Activated T-cell treated with anti-CD3 and anti-CD28 coated beads, Interleukin-2, amount 50 U/mL, for 4 hours (primary cell): Measurements from ENCODE around the gene COQ7. TPM values are rescaled to one million over a fixed set of nuclear protein-coding genes. Genes with fewer than 3 reads are reported as not detected.

Experiments used
- ATAC-seq, 2 donors: fragments of 200-7000 bp; cut with Tn5 transposase; one replicate each; pipeline ENCODE4 v1.10.0; 2021
- DNase-seq: peaks from one replicate; pipeline ENCODE4 v3.0.0-alpha.2; 2020
- H3K27me3 Mint-ChIP-seq: one replicate; pipeline ENCODE4 v1.8.0; 2021; ENCODE audit warnings: low read depth, mixed read lengths
- H3K36me3 Mint-ChIP-seq: one replicate; pipeline ENCODE4 v1.8.0; 2022; ENCODE audit warnings: mixed read lengths; ENCODE audit not compliant: insufficient read depth
- H3K4me1 Mint-ChIP-seq: one replicate; pipeline ENCODE4 v1.8.0; 2021; ENCODE audit warnings: low read depth, mixed read lengths
- H3K4me3 Mint-ChIP-seq: one replicate; pipeline ENCODE4 v1.8.0; 2021; ENCODE audit warnings: mild to moderate bottlenecking, moderate library complexity, mixed read lengths
- H3K9me3 Mint-ChIP-seq: one replicate; pipeline ENCODE4 v1.8.0; 2021; ENCODE audit warnings: mixed read lengths
- total RNA-seq, 3 donors: library from RNA; stranded (reverse); gene quantifications; one replicate each; pipeline ENCODE4 v1.2.1, GENCODE V29; 2021

Gene COQ7
- total RNA-seq, 3 donors from 2014 or later: 18.3 to 21.8 (median 20.4) TPM

DNA sequence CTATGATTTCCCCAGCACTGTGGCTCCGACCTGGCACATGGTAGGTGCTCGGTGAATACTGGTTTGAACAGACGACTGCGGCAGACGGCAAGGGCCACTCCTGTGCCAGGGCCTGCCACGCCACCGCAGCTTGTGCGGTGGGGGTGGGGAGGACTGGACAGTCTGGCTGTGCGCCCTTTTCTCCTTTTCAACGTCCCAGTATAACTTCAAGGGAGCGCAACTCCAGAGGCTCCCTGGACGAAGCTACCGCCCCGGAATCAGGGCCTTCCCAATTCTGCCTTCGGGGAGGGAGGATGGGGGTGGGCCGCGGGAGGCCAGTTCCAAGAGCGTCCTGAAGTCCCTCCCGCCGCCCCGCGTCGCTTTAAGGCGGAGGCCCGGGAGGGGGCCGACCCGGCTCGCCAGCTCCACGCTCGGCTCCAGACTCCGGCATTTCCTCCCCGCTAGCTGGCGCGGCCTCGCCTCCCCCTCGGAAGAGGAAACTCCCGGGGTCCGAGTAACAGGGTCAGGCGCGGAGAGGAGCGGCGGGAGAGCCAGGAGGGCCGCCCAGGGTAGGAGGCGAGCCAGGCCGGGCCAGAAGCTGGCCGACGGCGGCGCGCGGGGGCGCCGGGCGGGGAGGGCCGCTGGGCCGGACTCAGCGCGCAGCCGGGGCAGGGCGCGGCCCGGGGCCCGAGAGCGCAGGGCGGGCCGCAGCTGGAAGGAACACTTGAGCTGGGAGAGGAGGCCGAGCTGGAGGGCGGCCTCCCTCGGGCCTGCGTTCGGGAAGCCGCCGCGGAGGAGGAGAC lies 46.4 kb downstream of the COQ7 start, which contains the start of gene ITPRIPL2:
Gene ITPRIPL2, plus strand, starts transcription at position 388 of the 782 bp plus-strand sequence. CDS start 498 bp downstream, outside the sequence.
- no peaks in the 10 kb centered on the region for H3K9me3 Mint-ChIP-seq
- peak; percentile 28 to 56 for ATAC-seq
- H3K4me3 Mint-ChIP-seq: peak within 1 kb of the TSS; percentile 66
- no peaks in the 10 kb centered on the region for H3K36me3 Mint-ChIP-seq
- peaks cover 20% of the 10 kb centered on the region for H3K27me3 Mint-ChIP-seq
- H3K4me1 Mint-ChIP-seq: peaks cover 14% of the 10 kb centered on the region
- DNase-seq: no peak

DNA sequence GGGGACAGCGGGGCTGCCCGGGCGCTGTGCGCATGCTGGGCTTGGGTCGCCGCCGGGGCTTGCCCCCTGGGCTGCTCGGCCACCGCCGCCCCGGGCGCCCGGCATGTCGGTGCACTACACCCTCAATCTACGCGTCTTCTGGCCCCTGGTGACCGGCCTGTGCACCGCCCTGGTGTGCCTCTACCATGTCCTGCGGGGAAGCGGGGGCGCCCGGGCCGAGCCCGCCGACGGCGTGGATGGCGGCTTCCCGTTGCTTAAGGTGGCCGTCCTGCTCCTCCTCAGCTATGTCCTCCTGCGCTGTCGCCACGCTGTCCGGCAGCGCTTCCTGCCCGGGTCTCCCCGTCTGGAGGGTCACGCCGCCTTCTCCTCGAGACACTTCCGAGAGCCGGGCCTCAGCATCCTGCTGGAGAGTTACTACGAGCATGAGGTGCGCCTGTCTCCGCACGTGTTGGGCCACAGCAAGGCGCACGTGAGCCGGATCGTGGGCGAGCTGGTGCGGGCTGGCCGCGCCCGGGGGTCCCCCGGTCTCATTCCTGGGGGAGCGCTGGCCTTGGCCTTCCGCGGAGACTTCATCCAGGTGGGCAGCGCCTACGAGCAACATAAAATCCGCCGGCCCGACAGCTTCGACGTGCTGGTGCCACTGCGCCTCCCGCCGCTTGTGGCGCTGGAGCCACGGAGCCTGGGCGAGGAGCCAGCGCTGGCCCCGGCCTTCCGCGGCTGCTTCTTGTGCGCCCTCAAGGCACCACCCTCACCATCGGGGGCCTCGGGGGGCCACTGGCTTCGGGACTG lies 47.1 kb downstream of the COQ7 start:
- DNase-seq (no peak), ATAC-seq (peak in 1 of 2 donors; percentile 20)
- Mint-ChIP-seq H3K27me3 (peaks cover 23% of the 10 kb centered on the region), H3K36me3 (no peaks in the 10 kb centered on the region), H3K9me3 (no peaks in the 10 kb centered on the region), H3K4me1 (peaks cover 20% of the 10 kb centered on the region), H3K4me3 (peak overlapping the region; percentile 66)

DNA sequence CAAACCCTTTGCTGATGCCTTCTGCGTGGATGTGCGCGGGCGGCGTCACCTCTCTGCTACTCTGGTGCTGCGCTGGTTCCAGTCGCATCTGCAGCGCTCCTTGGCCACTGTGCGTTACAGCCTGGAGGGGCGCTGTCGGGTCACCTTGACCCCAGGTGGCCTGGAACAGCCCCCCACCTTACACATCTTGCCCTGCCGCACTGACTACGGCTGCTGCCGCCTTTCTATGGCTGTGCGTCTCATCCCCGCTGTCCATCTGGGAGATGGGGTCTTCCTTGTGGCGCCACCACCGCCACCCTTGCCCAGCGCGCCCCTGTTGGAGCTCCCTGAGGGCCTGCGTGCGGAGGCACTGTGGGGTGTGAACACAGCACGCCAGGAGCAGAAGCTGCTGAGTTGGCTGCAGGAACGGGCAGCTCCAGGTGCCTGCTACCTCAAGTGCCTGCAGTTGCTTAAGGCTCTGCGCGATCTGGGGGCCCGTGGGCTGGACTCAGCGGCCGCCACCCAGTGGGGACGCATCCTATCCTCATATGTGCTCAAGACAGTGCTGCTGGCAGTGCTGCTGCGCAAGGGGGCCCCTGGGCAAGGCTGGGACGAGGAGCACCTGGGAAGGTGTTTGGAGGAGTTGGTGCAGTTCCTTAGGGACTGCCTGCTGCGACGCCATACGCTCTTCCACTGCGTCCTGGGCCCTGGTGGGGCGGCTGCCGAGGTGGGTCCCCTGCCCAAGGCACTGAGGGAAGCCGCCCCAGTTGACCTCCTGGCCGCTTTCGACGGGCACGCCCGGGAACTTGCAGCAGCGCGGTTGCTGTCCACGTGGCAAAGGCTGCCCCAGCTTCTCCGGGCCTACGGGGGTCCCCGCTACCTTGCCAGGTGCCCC lies 48.0 kb downstream of the COQ7 start:
- DNase-seq (no peak), ATAC-seq (no peak)
- Mint-ChIP-seq H3K9me3 (no peaks in the 10 kb centered on the region), H3K4me1 (peaks cover 23% of the 10 kb centered on the region), H3K36me3 (no peaks in the 10 kb centered on the region), H3K4me3 (peak overlapping the region; percentile 35), H3K27me3 (peaks cover 23% of the 10 kb centered on the region)

DNA sequence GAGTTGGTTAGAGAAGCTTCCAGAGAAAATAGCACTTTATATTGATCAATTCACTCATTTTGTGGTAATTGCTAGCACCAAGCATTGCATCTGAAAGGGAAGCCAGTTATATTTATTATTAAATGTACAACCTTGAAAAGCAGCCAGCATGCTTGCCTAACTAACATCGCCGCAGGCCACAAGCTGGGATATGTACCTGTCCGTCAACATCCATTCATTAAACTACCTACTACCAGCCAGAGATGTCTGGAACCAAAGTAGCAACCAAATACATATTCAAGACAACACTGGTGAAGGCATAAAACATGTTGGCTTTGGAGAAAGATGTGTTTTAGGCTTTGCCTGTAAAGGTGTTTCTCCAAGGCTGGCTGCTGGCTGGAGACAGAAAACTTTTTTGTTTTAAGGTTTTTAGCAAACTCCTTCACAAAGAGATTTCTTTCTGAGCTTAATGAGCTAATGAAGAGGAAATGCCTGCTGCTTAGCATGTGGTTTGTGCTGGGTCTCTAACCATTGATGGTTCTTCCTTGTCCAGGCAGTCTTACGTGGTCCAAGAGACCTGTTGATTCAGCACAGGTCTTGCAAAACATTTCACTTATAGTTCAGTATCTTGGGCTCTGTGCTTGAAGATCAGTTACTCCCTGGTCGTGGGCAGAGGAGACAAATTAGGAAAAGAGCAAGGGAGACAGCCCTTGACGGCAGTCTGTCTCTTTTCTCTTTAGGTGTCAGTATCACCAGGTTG lies 49.5 kb downstream of the COQ7 start:
- DNase-seq (no peak), ATAC-seq (no peak)
- H3K36me3 Mint-ChIP-seq: no peaks in the 10 kb centered on the region
- H3K27me3 Mint-ChIP-seq: peaks cover 21% of the 10 kb centered on the region
- no peaks in the 10 kb centered on the region for H3K9me3 Mint-ChIP-seq
- H3K4me3 Mint-ChIP-seq: peak overlapping the region; percentile 25
- peaks cover 23% of the 10 kb centered on the region for H3K4me1 Mint-ChIP-seq

DNA sequence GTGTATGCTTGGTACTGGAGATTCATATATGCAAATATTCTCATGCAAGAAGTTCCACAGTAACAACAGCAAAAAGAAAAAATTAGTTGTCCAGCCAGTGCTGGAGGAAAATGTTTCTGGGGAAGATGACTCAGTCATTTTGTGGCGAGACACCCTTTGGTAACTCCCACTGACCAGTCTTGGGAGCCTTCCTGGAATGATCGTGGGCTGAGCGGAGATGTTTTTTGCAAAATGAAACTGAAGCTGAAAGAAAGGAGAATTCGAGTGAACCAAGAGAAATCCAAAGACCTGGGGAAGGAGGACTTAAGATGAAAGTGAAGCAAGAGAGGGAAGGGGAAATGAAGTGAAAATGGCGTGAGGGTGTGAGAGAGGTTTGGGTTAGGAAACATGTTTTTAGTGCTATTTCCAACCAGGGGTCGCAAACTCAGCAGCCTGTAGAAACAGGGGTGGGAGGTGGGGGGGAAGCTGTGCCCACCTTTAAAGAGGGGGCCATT lies 51.6 kb downstream of the COQ7 start:
- Mint-ChIP-seq H3K4me1 (peaks cover 20% of the 10 kb centered on the region), H3K36me3 (no peaks in the 10 kb centered on the region), H3K27me3 (peaks cover 10% of the 10 kb centered on the region), H3K4me3 (peak overlapping the region; percentile 61), H3K9me3 (no peaks in the 10 kb centered on the region)
- DNase-seq (no peak), ATAC-seq (peak; percentile 54 to 60)

DNA sequence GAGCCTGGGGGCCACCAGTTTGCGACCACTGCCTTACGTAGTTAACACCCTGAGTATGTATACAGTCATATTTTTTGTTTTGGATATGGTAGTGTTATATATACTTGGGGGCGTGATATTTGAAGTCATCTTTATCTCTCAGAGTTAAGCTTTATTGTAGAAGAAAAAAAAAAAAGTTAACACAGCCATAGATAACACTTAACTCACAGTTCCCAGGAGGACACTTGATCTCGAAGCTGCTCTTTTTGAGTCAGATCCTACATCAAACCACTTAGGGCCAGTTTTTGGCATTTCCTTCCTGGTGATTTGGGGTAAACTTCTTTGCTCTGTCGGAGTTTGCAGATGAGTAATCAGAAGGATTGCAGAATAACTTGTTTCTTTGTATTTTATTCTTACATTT lies 52.1 kb downstream of the COQ7 start:
- no peaks in the 10 kb centered on the region for H3K9me3 Mint-ChIP-seq
- ATAC-seq (peak in 1 of 2 donors; percentile 69), DNase-seq (no peak)
- peaks cover 20% of the 10 kb centered on the region for H3K4me1 Mint-ChIP-seq
- no peak overlapping the region for H3K4me3 Mint-ChIP-seq
- H3K27me3 Mint-ChIP-seq: peaks cover 9% of the 10 kb centered on the region
- H3K36me3 Mint-ChIP-seq: no peaks in the 10 kb centered on the region

DNA sequence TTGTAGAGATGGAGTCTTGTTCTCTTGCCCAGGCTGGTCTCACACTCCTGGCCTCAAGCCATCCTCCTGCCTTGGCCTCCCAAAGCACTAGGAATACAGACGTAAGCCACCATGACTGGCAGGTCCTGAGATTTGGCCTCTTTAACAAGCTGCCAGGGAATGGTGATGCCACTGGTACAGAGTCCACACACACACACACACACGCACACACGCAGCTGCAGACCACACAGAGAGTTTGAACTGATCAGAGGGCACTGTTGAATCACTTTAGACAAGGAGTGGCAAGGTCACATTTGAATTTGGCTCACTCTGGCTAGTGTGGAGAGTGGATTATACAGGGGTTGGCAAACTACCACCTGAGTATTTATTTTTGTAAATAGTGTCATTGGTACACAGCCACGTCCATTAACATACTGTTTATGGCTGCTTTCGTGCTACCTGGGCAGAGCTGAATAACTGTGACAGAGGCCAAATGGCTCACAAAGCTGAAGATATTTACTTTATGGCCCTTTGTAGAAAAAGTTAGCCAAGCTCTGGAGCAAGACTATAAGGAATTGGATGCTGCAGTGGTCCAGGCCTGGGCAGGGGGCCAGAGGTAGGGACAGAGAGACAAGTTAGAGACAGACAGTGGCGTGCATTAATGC lies 56.2 kb downstream of the COQ7 start:
- Mint-ChIP-seq H3K27me3 (peaks cover 2% of the 10 kb centered on the region), H3K4me3 (no peak overlapping the region), H3K36me3 (no peaks in the 10 kb centered on the region), H3K4me1 (peaks cover 21% of the 10 kb centered on the region), H3K9me3 (no peaks in the 10 kb centered on the region)
- ATAC-seq (no peak), DNase-seq (no peak)

DNA sequence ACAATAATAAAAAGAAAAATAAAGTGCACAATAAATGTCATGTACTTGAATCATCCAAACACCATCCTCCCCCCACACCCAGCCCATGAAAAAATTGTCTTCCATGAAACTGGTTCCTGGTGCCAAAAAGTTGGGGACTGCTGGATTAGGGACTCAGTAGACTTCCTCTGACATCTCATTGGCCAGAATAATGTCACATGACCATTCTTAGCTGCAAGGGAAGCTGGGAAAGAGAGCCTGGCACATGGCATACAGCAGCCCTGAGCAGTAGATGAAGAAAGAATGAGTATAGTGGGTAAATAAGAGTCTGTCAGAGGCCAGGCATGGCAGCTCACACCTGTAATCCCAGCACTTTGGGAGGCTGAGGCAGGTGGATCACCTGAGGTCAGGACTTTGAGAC lies 58.9 kb downstream of the COQ7 start:
- no peaks in the 10 kb centered on the region for H3K27me3 Mint-ChIP-seq
- H3K36me3 Mint-ChIP-seq: no peaks in the 10 kb centered on the region
- H3K9me3 Mint-ChIP-seq: no peaks in the 10 kb centered on the region
- ATAC-seq: no peak
- no peak for DNase-seq
- H3K4me3 Mint-ChIP-seq: no peak overlapping the region
- H3K4me1 Mint-ChIP-seq: peaks cover 20% of the 10 kb centered on the region

DNA sequence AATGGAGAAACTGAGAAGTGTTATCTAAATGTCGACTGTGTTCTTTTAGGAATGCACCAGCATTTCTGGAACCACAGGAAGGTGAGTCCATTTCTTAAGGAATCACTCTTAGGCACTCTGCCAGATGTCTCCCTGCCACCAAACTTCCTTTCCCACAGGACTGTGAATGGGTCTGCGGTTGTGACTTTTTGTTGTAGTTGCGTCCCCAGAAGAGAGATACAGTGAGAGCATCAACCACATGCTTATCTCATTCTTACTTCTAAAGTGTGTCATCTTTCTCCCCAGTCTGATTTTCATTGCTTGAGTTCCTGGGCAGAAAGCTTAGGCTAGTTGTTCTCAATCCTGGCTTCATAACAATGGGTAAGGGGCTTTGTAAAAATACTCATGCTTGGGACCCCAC lies 59.8 kb downstream of the COQ7 start:
- no peaks in the 10 kb centered on the region for H3K36me3 Mint-ChIP-seq
- no peak overlapping the region for H3K4me3 Mint-ChIP-seq
- H3K4me1 Mint-ChIP-seq: peaks cover 21% of the 10 kb centered on the region
- H3K27me3 Mint-ChIP-seq: no peaks in the 10 kb centered on the region
- DNase-seq (no peak), ATAC-seq (peak; percentile 61)
- H3K9me3 Mint-ChIP-seq: no peaks in the 10 kb centered on the region

DNA sequence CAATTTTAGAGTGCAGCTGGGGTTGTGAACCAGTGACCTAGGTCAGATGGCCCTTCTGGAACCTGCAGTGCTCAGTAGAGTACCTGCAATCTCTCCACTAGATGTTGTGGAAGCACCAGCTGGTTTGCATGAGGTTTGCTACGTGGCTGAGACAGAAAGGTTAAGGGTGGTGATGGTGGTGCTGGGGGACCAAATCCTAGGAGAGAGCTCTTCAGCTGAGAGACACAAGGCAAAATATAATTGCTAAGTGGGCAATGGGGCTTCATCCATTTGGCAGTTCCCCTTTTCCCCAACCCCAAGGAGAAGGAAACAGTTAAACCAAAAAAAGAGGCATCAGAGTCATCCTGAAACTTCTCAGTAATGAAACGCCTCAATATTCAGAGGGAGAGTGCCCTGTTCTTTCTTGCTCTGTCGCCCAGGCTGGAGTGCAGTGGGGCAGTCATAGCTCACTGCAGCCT lies 60.3 kb downstream of the COQ7 start:
- DNase-seq: no peak
- peaks cover 21% of the 10 kb centered on the region for H3K4me1 Mint-ChIP-seq
- no peak overlapping the region for H3K4me3 Mint-ChIP-seq

DNA sequence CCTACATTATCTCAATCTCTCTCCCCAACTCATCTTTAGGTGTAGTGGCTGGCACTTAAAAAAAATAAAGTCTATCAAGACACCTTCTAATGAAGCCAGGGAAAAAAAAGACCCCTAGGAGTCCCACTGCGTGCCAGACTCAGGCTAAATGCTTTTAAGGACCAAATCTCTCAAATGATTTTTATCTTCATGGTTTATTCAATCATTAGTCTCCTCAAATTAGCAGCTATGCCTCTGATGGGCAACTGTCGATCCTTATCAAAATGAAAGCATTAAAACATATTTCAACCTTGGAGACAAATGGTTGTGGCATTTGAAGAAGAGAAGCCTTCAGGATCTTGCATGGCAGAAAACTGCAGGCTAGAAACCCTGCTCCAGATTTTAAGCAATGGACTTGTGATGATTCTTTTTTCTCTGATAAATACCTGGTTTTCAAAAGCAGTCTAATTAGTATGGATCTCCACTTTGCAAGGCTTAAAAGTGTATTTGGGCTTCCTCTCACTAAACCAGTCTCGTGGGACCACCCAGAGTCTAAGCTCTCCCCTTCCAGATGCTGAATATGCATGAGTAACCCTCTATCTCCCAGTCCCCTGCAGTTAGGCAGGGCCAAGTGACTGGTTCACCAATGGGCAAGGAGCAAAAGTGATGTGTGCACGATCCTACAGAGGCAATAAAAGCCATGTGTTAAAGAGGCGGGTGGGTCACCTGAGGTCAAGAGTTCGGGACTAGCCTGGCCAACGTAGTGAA lies 61.2 kb downstream of the COQ7 start:
- DNase-seq (no peak), ATAC-seq (no peak)
- H3K36me3 Mint-ChIP-seq: no peaks in the 10 kb centered on the region
- H3K27me3 Mint-ChIP-seq: no peaks in the 10 kb centered on the region
- no peaks in the 10 kb centered on the region for H3K9me3 Mint-ChIP-seq
- peaks cover 21% of the 10 kb centered on the region for H3K4me1 Mint-ChIP-seq
- H3K4me3 Mint-ChIP-seq: no peak overlapping the region

More for the DNA sequence above, 60.3 kb downstream of the COQ7 start:
- H3K9me3 Mint-ChIP-seq: no peaks in the 10 kb centered on the region
- H3K27me3 Mint-ChIP-seq: no peaks in the 10 kb centered on the region
- ATAC-seq: peak; percentile 26 to 31
- no peaks in the 10 kb centered on the region for H3K36me3 Mint-ChIP-seq
